Stimulated activated CD4-positive, alpha-beta T cell treated with anti-CD3 and anti-CD28 coated beads, TNF-alpha, amount 100 ng/mL, for 4 hours (primary cell): Measurements from ENCODE around the gene NYNRIN.

Experiments
- DNase-seq, 3 experiments: peaks; one replicate each; pipeline ENCODE4 v3.0.0-alpha.2; 2020; ENCODE audit warnings: low read depth in 3 of 3

Gene NYNRIN

DNA sequence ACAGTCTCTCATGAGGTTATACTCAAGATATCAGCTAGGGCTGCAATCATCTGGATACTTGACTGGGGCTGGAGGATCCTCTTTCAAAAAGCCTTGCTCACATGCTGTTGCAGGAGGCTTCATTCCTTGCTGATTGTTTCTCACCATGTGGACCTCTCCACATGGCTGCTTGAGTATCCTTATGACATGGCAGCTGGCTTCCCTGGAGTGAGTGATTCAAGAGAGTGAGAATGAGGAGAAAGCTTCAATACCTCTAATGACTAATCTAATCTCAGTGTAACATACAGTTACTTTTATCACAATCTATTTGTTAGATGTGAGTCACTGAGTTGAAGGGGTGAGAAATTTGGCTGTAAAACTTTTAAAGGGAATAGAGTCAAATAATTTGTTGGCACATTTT is 58.2 kb downstream of the NYNRIN start:
- DNase-seq: no peak

DNA sequence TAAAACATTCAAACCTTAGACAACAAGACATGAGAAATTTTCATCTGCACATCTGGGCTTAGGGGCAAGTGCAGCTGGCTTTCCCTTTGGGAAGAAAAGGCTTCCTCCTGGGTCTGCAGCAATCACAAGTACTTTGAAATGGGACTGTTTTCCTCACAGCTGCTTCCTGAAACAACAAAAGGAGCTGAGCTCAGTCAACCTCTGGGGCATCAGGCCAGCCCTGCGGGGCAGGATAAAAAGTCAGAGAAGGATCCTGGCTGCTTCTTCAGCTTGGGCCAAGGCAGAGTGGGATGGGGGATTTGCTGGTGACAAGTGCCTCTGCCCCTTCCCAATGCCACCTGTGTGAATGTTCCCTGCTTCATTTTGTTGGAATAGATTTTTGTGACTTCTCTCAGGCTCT is 59.9 kb downstream of the NYNRIN start:
- no peak for DNase-seq

DNA sequence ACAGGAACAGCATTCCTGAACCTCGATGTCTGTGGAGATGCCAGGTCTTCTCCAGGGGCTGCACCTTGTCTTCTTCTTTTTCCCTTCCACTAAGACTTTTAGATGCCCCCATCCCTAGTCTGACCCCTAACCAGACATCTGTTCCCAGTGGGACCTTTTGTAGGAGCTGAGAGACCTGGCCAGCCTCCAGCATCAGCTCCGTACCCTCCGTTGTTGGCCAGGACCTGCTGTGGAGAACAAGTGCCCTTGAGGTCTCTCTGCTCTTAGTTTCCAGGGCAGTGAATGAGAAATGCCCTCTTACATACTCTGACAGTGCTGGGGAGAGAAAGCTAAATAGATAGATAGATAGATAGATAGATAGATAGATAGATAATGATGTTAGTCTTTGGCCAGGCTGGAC is 60.5 kb downstream of the NYNRIN start:
- DNase-seq: no peak

- no peak for DNase-seq
These were observed 62.5 kb downstream of the NYNRIN start for GRCh38 chr14:24461336-24461735.

DNA sequence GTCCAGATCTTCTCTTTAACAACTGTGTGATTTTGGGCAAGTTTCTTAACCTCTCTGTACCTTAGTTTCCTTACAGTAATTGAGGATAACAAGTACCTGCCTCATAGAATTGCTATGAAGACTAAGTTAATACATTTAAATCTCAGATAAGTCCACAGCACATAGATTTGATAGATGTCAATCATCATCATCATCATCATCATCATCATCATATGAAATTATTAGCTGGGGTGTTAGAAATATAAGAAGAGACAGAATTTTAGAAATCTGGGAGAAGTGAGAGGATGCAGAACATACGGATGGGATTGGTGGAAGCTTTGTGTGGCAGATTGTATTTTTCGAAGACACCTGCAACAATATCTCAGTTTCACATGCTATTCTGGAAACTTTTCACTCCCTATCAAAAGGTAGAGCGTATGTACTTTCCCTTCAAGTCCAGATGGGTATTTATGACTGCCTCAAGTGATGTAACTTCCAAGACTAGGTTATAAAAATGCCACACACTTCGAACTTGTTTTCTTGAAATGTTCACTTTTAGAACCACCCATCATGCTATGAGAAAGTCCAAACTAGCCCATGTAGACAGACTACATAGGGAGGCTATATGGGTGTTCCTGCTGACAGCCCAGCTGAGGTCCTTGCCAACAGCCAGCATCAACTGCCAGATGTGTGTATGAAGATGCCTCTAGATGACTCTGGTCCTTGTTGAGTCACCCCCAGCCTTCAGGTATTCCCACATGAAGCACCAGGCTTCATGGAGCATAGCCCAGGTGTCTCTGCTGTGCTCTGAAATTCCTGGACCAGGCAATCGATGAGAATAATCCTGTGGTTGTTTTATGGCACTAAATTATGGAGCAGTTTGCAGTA is 64.4 kb downstream of the NYNRIN start:
- no peak for DNase-seq

DNA sequence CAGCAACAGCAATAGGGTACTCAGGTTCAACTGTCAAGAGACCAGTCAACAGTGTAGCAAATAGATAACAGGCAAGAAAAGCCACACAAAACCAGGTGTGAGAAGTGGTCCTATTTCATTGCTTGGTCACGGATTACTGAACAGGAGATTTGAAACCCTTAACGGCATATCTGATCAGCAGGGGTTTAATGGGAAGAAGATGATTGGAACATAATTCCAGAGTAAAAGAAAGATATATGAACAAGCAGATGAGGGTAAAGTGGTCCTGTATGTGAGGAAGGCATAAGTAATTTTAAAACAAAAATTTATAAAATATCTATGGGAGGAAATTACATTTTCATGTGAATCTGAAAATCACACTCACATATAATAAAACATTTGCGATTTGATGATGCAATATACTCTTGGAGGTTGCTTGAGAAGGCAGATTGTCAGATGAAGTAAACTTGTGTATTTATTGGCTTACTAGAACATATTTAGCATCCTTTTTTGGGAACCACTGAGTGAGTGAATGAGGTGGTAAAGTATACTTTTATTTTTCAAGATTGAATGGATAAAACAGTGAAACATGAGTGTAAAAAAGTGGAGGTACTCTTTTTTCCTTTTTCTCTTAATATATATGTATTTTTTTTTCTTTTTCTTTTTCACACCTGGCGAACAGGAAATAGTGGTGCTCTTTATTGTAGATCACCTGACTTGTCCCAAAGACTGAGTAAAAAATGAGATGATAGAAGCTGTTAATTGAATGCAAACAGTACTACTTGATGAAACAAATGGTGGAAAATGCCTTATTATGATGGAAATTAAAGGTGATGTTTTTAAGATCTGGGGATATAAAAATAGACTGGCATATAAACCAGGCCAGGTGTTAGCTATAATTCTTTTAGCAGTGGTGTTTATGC is 65.3 kb downstream of the NYNRIN start:
- no peak for DNase-seq

- DNase-seq: no peak
These were observed 66.6 kb downstream of the NYNRIN start for GRCh38 chr14:24465368-24465767.

DNA sequence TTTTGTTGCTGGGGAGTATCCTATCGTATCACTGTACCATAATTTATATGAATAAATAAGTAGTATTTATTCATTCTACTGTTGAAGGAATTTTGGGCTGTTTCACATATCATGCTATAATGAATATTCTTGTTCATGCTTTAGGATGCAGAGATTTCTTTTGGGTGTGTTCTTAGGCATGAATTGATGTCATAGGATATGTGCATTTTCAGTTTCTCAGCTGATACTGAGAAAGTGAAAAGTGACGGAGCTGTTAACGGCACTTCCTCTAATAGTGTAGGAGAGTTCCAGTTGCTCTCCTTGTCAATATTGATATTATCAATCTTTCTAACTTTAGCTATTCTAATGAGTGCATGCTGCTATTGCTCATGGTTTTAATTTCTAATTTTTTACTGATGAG is 67.0 kb downstream of the NYNRIN start:
- no peak for DNase-seq
